Measurements from ENCODE around the gene DOCK4.

The DOCK4 gene

DNA sequence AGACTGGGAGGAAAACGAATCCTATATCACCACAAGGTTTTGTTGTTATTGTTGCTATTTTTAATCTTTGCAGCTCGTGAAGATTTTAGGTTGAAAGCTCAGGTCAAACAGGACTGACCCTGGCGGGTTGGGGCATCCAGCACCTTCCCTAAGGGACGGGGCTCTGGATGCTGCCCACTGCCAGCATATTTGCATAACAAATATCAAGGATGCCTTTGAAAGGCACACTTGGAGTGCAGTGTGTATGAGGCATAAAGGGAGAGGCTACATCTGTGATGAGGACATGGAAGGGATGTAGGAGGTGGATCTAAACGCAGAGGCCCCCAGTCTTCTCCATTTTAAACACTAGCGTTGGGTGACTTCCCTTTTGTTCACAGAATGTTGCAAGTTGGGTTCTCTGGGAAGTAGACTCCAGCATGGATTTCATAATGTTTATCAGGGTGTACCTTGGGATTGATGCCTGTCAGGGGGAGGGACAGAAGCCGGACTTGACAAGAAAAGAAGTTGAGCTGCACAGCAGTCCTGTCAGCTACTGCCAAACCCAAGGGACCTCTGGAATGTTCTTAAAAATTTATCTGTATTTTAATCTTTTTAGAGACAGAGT, 462.9 kb downstream of the DOCK4 start:
- DNase-seq: no peak

DNA sequence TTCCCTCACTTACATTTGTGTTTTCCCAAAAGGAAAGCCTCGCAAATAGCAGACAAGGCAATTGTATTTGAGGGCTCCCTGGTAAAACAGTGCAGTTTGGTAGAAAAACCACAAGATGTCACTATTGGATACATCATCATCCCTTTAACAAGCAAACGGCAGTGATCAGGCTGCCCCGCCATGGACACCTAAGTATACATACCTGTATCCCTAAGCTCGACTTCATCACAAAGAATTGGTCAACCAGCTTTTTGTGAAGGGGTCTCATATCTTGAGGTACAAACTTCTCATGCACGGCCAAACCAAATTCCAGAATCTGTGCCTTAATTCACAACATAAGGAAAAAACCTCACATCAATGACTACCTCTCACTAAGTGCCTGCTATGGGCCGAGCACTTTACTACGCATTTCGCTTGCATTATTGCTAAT, 464.4 kb downstream of the DOCK4 start:
- peak; percentile 25 for DNase-seq

DNA sequence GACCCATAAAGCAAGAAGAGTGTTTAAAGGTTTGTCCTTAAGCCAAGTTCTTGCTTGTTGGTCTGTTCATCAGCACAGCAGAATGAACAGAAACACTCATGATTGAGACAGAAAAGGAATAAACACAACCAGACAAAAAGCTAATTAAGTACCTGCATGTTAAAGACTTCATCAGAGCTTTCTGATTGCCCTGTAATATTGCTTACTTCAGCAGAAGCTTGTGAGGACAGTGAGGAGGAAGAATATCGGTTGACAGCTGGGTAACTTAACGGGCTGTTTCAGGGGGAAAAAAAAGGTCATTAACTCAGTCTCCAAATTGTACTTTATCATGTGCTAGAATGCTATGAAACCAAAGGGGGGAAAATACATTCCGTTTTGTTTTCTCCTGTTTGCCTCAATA, 465.3 kb downstream of the DOCK4 start:
- DNase-seq: no peak

GRCh38 chr7:111736552-111736874, 469.7 kb downstream of the DOCK4 start:
- DNase-seq: no peak

DNA sequence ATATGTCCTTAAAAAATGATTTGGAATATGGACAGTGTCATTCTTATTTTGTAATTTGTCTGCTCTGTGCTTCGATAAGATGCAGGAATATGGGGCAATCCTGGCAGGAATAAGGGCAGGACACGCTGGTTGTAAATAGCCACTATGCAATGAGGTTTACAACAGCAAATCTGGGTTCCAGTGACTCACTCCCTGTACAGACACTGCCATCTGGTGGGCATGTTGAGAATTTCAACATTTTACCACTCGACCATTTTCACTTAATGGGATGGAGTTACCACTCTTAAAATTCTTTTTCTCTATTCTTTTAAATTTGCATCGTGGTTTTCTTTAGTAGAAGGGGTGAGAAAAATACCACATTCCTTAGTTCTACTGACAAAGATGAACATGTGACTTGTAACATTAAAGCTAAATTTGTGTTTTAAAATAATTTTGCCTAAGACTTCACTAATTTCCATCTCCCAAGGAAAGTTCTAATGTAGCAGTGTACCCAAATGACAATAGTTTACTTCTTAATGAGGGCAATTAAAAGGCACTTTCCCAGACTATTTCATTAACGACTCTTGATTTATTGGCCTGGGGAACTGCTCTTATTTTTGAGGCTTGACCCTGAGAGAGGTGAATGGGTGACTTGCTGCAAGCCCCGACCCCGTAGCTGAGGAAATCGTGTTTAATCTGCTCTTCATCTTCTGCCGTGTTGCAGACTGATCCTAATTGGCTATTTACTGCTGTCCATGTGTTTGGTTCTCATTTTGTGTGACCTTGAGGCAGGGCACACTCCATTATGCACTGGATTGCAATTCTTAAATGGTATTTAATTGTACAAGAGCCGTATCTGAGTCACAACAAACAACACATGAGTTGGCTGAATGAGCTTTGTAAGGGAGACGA, 470.3 kb downstream of the DOCK4 start:
- no peak for DNase-seq

GRCh38 chr7:111734954-111735660, 471.1 kb downstream of the DOCK4 start:
- DNase-seq: no peak

GRCh38 chr7:111732923-111733322, 473.3 kb downstream of the DOCK4 start:
- DNase-seq: no peak

DNA sequence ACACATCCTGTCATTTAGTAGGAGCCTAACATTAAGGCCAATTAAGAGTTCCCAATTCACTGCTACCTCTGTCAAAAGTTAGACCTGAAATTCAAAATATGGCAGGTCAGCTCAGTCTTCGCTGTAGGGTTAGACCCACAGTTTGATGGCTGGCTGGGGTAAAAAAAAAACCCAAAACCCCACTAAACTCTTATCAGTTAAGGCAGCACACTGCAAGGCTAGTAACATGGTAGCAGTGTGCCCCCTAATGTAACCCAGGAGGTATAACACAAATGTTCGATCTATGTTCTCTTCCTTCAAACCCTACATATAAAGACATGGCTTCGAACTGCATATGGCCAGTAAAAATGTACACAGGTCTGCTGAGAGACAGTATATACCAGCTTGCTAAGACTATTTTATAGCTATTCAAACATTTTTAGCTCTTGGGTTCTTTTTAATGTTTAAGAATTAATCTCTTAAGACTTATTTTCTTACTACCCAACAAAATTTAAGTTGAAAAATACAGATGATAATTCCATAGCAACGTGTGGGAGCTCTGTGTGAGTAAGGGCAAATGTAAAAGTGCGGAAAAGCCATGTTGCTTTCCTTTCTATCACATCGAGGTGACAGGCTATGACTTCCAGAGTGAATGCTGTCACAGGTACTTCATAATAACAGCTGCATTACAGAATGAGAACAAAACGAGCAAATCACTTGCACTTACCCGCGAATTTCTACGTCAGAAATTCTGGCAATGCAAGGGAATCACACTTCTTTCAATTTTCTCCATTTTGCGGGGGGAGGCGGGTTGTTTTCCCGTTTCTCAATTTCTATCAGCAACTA, 475.5 kb downstream of the DOCK4 start:
- DNase-seq: no peak

- DNase-seq: no peak
Measured at GRCh38 chr7:111730057-111730456, 476.1 kb downstream of the DOCK4 start.

DNA sequence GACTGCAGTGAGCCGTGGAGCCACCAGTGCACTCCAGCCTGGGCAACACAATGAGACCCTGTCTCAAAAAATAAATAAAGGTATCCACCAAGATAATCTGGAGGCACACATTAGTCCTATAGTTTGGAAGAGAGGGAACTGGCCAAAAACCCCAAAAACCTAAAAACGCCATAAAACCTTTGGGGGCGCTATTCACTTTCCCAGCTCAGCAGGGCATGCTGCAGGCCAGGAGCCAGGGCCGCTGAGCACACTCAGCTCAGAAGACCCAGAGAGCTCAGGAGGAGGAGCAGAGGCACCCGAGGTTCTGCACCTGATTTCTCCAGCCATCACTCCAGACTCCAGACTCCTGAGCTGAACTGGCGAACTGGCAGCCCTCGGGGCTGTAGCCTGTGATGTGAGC, 476.7 kb downstream of the DOCK4 start:
- no peak for DNase-seq

DNA sequence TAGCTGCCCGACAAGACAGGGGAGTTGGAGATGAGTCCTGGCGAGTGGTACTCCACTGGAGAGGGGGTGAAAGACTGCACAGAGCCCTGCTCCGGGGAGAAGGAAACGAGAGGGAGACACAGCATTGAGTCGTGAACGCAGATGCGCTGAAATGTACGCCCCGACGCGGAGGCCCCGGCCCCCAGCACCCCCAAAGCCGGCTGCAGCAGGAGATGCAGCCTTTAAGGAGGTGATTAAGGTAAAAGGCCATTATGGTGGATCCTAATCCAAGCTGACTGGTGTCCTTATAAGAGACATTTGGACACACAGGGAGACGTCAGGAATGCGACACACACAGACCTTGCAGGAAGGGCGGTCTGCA, 477.6 kb downstream of the DOCK4 start:
- DNase-seq: no peak

DNA sequence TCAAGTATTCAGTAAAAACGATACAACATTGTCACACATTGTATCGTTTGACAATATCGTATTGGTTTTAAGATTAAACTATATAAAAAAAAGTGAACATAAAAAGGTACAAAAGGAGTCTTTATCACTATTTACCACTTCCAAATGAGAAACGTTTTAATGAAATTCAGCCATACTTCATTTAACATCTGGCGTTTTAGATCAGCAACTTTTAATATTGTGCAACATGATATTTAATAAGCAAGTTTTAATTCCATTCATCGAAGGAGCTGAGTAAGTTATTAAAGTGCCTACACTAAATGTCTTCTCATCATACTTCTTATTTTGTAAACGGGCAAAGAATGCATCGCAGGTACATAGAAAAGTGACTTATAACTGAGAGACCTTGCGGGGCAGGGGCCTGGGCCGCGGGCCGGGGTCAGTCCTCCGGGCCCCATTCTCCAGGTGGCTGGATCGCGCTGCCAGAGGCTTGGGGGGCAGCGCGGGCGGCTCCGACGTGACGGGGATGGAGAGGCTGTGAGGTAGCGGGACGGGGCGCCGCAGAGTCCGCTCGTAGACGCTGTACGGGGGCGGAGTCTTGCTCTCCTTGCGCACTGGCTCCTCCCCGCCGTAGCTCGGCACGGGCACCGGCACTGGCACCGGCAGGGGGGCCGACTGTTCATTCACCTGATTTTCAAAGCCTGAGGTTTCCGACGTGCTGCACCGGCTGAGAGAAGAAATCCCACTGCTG, 478.1 kb downstream of the DOCK4 start:
- no peak for DNase-seq

GRCh38 chr7:111718886-111719285, 487.3 kb downstream of the DOCK4 start:
- no peak for DNase-seq

DNA sequence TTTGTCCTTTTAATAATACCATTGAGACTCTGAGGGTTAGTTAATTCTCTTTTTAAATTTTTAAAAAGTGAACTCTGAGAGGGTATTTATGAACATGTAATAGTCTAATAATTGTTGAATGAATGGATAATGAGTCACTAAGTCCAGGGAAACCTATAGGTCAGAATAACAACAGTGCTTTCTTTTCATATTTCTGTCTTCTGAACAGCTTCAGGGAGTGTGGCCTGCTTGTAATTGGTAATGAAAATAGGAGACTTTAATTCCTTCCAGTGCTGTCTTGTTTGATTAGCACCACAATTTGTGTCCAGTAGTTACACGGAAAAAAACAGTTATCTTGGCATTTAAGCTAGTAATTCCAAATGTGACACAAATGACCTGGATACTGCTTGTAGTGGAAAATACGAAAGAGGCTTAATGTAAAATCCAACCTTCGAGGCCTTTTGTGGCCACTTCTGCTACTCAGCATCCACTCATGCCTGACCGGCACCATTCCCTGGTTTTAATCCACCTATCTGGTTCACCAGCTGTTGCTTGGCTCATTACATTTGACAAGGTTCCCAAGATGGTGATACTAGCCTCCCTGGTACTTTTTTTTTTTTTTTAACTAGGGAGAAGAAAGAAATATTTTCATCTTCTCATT, 494.7 kb downstream of the DOCK4 start:
- no peak for DNase-seq

DNA sequence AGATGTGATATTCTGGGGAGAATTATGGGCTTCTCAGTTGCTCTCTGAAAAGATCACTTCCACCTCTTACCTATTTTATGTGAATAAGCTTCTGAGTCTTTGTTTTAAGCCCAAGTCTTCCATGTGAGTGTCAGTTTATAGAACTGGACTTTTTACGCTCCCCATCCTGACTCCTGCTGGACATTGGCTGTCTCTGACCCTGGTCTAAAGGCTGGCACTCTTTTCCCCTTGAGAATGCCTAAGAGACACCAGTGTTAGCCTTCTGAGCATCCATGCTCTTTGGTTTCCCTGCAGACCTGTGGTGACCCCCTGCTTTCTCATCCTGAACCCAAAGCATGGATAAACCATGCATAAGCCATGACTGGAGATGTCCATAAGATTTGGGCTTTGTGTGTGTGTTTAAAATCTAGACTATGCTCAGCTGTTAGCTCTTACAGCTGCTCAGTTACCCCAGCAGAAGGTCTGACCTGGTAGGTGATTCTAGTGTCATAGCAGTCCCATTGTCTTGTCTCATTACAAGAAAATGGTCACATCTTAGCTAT, 495.3 kb downstream of the DOCK4 start:
- no peak for DNase-seq

DNA sequence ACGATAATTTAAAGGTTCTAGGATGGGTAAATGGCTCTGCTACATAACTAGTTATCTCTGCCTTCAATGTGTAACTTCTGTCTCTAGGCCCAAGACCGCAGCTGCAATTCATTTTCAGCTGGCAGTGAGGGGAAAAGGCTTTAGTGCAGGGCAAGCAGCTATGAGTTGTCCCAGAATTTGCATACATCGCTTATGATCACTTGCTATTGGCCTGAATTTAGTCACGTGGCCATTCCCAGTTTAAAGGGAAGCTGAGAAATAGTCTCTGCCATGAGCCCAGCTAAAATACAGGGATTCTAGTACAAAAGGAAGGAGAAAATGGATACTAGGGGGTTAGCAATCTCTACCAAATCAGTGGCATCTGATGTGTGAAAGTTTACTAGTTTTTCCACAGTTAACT, 498.1 kb downstream of the DOCK4 start:
- no peak for DNase-seq

DNA sequence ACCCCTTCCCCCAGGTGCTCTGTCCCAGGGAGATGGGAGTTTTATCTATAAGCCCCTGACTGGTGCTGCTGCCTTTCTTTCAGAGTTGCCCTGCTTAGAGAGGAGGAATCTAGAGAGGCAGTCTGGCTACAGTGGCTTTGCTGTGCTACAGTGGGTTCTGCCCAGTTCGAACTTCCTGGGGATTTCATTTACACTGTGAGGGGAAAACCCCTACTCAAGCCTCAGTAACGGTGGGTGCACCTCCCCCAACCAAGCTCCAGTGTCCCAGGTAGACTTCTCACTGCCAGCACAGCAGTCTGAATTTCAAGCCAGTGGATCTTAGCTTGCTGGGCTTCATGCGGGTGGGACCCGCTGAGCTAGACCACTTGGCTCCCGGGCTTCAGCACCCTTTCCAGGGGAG, 500.4 kb downstream of the DOCK4 start:
- DNase-seq: no peak

GRCh38 chr7:111697771-111698170, 508.4 kb downstream of the DOCK4 start:
- DNase-seq: no peak

- DNase-seq: no peak
Measured at GRCh38 chr7:111694376-111694775, 511.8 kb downstream of the DOCK4 start.

DNA sequence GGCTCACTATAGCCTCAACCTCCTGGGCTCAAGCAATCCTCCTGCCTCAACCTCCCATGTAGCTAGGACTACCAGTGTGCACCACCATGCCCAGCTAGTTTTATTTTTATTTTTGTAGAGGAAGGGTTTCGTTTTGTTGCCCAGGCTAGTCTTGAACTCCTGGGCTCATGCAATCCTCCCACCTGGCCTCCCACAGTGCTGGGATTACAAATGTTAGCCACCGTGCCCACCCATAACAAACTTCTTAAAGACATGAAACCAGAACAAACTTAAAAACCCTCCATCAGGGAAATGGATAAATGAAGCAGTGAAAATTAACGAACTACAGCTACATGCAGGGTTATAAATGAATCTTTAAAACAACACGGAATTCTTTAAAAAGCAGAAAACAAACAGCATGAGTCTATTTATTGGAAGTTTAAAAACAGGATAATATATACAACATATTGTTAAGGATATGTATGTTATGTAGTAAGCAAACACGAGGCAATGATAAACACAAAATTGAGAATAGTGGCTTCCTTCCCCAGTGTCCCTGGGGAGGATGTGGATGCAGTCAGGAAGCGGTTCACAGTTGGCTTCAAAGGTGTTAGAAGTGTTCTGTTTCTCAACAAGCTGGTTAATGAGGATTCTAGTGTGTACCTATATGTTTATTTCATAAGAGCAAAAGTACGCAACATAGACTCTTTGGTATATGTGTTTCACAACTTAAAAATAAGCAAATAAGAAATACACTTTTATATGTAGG, 515.7 kb downstream of the DOCK4 start:
- DNase-seq: no peak

DNA sequence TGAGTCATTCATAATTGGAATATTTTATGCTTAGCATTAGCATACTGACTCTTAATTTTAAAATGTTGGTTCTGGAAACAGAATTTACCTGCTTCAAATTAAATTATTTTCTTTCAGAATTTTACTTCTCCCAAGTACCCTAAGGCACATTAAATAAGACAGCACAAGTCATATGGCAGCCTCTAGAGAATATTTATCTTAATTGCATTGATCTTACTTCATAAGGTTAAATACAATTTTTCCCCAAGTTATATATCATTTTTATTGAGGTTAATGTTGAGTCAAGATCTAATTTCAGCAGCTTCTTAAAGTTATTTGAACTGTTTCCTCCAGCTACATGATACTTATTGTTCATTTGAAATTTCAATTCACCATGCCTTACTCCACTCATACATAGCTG, 520.9 kb downstream of the DOCK4 start:
- DNase-seq: no peak
